HepG2 (cell line): ENCODE measurements around the gene SMIM1. TPM values are rescaled to one million over a fixed set of nuclear protein-coding genes. Genes with fewer than 3 reads are reported as not detected.
A peak's percentile ranks its signal among the peaks of the same experiment; 100 is the strongest.

Source experiments
- CEBPG ChIP-seq: IDR thresholded peaks from 2 replicates; pipeline ENCODE4 v1.6.1; 2016
- CHCHD3 ChIP-seq: sonication (generic); formaldehyde crosslinking; IDR thresholded peaks from 2 replicates; pipeline ENCODE4 v1.8.0; 2022; ENCODE audit warnings: mild to moderate bottlenecking, missing genetic modification reagents, moderate library complexity
- CHD2 ChIP-seq: IDR thresholded peaks from 2 replicates; pipeline ENCODE4 v1.6.1; 2011; ENCODE audit warnings: low read depth, low read length, improper control_type of control experiment
- EED ChIP-seq: sonication (generic); formaldehyde crosslinking; IDR thresholded peaks from 2 replicates; pipeline ENCODE4 v1.5.0; 2020; ENCODE audit warnings: mild to moderate bottlenecking, missing genetic modification reagents
- KDM1A ChIP-seq: IDR thresholded peaks from 2 replicates; pipeline ENCODE4 v1.6.1; 2016; ENCODE audit warnings: missing compliant biosample characterization
- RELA ChIP-seq: sonication (generic); formaldehyde crosslinking; IDR thresholded peaks from 2 replicates; pipeline ENCODE4 v1.4.0; 2020; ENCODE audit warnings: missing genetic modification reagents
- RFX5 ChIP-seq: IDR thresholded peaks from 2 replicates; pipeline ENCODE4 v1.6.1; 2011; ENCODE audit warnings: low read depth, low read length, improper control_type of control experiment
- RNF2 ChIP-seq: fragments of 450-650 bp; conservative IDR thresholded peaks from 2 replicates; pipeline ENCODE4 v1.6.1; 2016; ENCODE audit warnings: low read depth
- SRY ChIP-seq: sonication (generic); formaldehyde crosslinking; IDR thresholded peaks from 2 replicates; pipeline ENCODE4 v1.8.0; 2022; ENCODE audit warnings: mild to moderate bottlenecking, missing genetic modification reagents
- TEAD3 ChIP-seq: optimal IDR thresholded peaks from 2 replicates; pipeline ENCODE3; 2016; ENCODE audit warnings: borderline replicate concordance
- XRCC5 ChIP-seq: fragments of 200-400 bp; formaldehyde crosslinking; optimal IDR thresholded peaks from 2 replicates; pipeline ENCODE3; 2017; ENCODE audit warnings: mild to moderate bottlenecking, low read length
- ZMYM2 ChIP-seq: sonication (generic); formaldehyde crosslinking; IDR thresholded peaks from 2 replicates; pipeline ENCODE4 v1.8.0; 2022; ENCODE audit warnings: mild to moderate bottlenecking, missing genetic modification reagents
- ZNF460 ChIP-seq: sonication (generic); formaldehyde crosslinking; IDR thresholded peaks from 2 replicates; pipeline ENCODE4 v1.5.1; 2020; ENCODE audit warnings: missing genetic modification reagents, mild to moderate bottlenecking, borderline replicate concordance
- ZNF761 ChIP-seq: sonication (generic); formaldehyde crosslinking; conservative IDR thresholded peaks from 2 replicates; pipeline ENCODE4 v1.4.0; 2020; ENCODE audit warnings: mild to moderate bottlenecking, missing genetic modification reagents
- polyA plus RNA-seq, 8 experiments: library from polyadenylated mRNA; depleted of rRNA in 3 of 8; stranded (reverse) in 7 of 8; unstranded in 1 of 8; fragments of >200 nt; fragmentation: Illumina TruSeq in 4 of 8; extraction: Trizol in 4 of 8; gene quantifications; 2 replicates each; pipeline versions ENCODE4 v1.2.1 to v1.2.3, GENCODE V29; 2011 to 2016; ENCODE audit warnings: low read depth in 4 of 8, missing spikeins in 1 of 8, mixed read lengths in 1 of 8; ENCODE audit not compliant: insufficient read depth in 1 of 8
- total RNA-seq, 5 experiments: library from RNA; depleted of rRNA; stranded (reverse); fragments of >200 nt; fragmentation: Illumina TruSeq; extraction: Trizol; gene quantifications; 2 replicates each; pipeline ENCODE4 v1.2.3, GENCODE V29; 2016; ENCODE audit warnings: low read depth in 1 of 5
- TF ChIP-seq, protein P1 (sequence below): sonication (generic); formaldehyde crosslinking; IDR thresholded peaks from 2 replicates; pipeline ENCODE4 v1.5.1; 2020; ENCODE audit warnings: mild to moderate bottlenecking, missing genetic modification reagents, moderate library complexity
- TF ChIP-seq, protein P2 (sequence below): sonication (generic); formaldehyde crosslinking; IDR thresholded peaks from 2 replicates; pipeline ENCODE4 v1.4.0; 2020; ENCODE audit warnings: missing genetic modification reagents
- TF ChIP-seq, protein P3 (sequence below): sonication (generic); formaldehyde crosslinking; IDR thresholded peaks from 2 replicates; pipeline ENCODE4 v1.5.0; 2020; ENCODE audit warnings: missing genetic modification reagents
- TF ChIP-seq, protein P4 (sequence below): sonication (generic); formaldehyde crosslinking; IDR thresholded peaks from 2 replicates; pipeline ENCODE4 v1.5.0; 2020; ENCODE audit warnings: mild to moderate bottlenecking, missing genetic modification reagents, moderate library complexity
- TF ChIP-seq, protein P5 (sequence below): sonication (generic); formaldehyde crosslinking; conservative IDR thresholded peaks from 2 replicates; pipeline ENCODE4 v1.8.0; 2022; ENCODE audit warnings: low read depth, missing genetic modification reagents
- TF ChIP-seq, protein P6 (sequence below): sonication (generic); formaldehyde crosslinking; IDR thresholded peaks from 2 replicates; pipeline ENCODE4 v1.5.0; 2020; ENCODE audit warnings: mild to moderate bottlenecking, missing genetic modification reagents, borderline replicate concordance

Gene SMIM1
- total and polyA plus RNA-seq, 2 of the 13 experiments (the other 11 are each of a cell fraction or from before 2014, with no cell fraction given), result 12.4 to 56.3 TPM

DNA sequence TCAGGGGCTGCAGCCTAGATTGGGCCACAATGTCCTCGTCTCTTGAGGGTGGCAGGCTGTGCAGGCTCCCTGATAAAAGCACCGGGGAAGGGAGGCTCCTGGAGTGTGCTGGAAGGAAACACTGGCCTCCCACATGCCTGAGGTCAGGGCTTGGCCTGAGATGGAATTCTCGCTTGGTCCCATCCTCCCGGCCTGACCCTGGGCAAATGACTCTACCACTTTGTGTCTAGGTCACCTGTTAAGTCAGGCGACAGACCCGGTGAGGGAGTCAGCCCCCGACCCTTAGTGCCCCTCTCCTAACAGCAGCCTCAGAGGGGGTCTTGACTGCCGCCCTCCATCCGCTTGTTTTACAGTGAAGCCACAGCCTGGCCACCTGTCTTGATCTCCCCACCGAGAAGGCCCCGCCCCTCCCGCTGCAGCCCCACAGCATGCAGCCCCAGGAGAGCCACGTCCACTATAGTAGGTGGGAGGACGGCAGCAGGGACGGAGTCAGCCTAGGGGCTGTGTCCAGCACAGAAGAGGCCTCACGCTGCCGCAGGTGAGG lies 2.5 kb downstream of the SMIM1 start (continued):
- TF ChIP-seq, protein P1, sequence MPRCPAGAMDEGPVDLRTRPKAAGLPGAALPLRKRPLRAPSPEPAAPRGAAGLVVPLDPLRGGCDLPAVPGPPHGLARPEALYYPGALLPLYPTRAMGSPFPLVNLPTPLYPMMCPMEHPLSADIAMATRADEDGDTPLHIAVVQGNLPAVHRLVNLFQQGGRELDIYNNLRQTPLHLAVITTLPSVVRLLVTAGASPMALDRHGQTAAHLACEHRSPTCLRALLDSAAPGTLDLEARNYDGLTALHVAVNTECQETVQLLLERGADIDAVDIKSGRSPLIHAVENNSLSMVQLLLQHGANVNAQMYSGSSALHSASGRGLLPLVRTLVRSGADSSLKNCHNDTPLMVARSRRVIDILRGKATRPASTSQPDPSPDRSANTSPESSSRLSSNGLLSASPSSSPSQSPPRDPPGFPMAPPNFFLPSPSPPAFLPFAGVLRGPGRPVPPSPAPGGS, result no peak
- TF ChIP-seq RFX5 (no peak), CHD2 (no peak), CEBPG (CRISPR knock-in tag) (no peak), SRY (CRISPR knock-in tag) (no peak), CHCHD3 (CRISPR knock-in tag) (0 out of 2 replicates have a peak, but pooled peaks have one; percentile 82), ZMYM2 (no peak), TEAD3 (CRISPR knock-in tag) (no peak), ZNF761 (CRISPR knock-in tag) (no peak), ZNF460 (no peak), EED (CRISPR knock-in tag) (no peak), KDM1A (no peak), XRCC5 (no peak), RNF2 (no peak), RELA (no peak)
- TF ChIP-seq, protein P2, sequence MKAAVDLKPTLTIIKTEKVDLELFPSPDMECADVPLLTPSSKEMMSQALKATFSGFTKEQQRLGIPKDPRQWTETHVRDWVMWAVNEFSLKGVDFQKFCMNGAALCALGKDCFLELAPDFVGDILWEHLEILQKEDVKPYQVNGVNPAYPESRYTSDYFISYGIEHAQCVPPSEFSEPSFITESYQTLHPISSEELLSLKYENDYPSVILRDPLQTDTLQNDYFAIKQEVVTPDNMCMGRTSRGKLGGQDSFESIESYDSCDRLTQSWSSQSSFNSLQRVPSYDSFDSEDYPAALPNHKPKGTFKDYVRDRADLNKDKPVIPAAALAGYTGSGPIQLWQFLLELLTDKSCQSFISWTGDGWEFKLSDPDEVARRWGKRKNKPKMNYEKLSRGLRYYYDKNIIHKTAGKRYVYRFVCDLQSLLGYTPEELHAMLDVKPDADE (CRISPR knock-in tag), result no peak
- TF ChIP-seq, protein P3, sequence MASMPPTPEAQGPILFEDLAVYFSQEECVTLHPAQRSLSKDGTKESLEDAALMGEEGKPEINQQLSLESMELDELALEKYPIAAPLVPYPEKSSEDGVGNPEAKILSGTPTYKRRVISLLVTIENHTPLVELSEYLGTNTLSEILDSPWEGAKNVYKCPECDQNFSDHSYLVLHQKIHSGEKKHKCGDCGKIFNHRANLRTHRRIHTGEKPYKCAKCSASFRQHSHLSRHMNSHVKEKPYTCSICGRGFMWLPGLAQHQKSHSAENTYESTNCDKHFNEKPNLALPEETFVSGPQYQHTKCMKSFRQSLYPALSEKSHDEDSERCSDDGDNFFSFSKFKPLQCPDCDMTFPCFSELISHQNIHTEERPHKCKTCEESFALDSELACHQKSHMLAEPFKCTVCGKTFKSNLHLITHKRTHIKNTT (CRISPR knock-in tag), result no peak
- TF ChIP-seq, protein P4, sequence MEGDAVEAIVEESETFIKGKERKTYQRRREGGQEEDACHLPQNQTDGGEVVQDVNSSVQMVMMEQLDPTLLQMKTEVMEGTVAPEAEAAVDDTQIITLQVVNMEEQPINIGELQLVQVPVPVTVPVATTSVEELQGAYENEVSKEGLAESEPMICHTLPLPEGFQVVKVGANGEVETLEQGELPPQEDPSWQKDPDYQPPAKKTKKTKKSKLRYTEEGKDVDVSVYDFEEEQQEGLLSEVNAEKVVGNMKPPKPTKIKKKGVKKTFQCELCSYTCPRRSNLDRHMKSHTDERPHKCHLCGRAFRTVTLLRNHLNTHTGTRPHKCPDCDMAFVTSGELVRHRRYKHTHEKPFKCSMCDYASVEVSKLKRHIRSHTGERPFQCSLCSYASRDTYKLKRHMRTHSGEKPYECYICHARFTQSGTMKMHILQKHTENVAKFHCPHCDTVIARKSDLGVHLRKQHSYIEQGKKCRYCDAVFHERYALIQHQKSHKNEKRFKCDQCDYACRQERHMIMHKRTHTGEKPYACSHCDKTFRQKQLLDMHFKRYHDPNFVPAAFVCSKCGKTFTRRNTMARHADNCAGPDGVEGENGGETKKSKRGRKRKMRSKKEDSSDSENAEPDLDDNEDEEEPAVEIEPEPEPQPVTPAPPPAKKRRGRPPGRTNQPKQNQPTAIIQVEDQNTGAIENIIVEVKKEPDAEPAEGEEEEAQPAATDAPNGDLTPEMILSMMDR (CRISPR knock-in tag), result no peak
- TF ChIP-seq, protein P5, sequence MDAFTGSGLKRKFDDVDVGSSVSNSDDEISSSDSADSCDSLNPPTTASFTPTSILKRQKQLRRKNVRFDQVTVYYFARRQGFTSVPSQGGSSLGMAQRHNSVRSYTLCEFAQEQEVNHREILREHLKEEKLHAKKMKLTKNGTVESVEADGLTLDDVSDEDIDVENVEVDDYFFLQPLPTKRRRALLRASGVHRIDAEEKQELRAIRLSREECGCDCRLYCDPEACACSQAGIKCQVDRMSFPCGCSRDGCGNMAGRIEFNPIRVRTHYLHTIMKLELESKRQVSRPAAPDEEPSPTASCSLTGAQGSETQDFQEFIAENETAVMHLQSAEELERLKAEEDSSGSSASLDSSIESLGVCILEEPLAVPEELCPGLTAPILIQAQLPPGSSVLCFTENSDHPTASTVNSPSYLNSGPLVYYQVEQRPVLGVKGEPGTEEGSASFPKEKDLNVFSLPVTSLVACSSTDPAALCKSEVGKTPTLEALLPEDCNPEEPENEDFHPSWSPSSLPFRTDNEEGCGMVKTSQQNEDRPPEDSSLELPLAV (CRISPR knock-in tag), result no peak
- TF ChIP-seq, protein P6, sequence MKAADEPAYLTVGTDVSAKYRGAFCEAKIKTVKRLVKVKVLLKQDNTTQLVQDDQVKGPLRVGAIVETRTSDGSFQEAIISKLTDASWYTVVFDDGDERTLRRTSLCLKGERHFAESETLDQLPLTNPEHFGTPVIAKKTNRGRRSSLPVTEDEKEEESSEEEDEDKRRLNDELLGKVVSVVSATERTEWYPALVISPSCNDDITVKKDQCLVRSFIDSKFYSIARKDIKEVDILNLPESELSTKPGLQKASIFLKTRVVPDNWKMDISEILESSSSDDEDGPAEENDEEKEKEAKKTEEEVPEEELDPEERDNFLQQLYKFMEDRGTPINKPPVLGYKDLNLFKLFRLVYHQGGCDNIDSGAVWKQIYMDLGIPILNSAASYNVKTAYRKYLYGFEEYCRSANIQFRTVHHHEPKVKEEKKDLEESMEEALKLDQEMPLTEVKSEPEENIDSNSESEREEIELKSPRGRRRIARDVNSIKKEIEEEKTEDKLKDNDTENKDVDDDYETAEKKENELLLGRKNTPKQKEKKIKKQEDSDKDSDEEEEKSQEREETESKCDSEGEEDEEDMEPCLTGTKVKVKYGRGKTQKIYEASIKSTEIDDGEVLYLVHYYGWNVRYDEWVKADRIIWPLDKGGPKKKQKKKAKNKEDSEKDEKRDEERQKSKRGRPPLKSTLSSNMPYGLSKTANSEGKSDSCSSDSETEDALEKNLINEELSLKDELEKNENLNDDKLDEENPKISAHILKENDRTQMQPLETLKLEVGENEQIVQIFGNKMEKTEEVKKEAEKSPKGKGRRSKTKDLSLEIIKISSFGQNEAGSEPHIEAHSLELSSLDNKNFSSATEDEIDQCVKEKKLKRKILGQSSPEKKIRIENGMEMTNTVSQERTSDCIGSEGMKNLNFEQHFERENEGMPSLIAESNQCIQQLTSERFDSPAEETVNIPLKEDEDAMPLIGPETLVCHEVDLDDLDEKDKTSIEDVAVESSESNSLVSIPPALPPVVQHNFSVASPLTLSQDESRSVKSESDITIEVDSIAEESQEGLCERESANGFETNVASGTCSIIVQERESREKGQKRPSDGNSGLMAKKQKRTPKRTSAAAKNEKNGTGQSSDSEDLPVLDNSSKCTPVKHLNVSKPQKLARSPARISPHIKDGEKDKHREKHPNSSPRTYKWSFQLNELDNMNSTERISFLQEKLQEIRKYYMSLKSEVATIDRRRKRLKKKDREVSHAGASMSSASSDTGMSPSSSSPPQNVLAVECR (CRISPR knock-in tag), result no peak
